ENCODE results near the gene DNAJC18.

GRCh38 chr5:139374909-139375308 is 64.4 kb downstream of the DNAJC18 start:
- TF ChIP-seq CTCF (IDR thresholded peaks at IDR 0.05; ENCODE audit: poor library complexity) = no peak
- TF ChIP-seq EZH2 (IDR thresholded peaks at IDR 0.05; ENCODE audit: borderline replicate concordance) = no peak

Data from hepatocyte (in vitro differentiated cells).